Hypothalamus (tissue), 51 donors: ENCODE results near the gene NR4A1.

Source experiments
- DNase-seq, 51 donors: peaks; one replicate each; lab custom pipeline; 2025; lab: John Stamatoyannopoulos, UW

NR4A1 gene

DNA sequence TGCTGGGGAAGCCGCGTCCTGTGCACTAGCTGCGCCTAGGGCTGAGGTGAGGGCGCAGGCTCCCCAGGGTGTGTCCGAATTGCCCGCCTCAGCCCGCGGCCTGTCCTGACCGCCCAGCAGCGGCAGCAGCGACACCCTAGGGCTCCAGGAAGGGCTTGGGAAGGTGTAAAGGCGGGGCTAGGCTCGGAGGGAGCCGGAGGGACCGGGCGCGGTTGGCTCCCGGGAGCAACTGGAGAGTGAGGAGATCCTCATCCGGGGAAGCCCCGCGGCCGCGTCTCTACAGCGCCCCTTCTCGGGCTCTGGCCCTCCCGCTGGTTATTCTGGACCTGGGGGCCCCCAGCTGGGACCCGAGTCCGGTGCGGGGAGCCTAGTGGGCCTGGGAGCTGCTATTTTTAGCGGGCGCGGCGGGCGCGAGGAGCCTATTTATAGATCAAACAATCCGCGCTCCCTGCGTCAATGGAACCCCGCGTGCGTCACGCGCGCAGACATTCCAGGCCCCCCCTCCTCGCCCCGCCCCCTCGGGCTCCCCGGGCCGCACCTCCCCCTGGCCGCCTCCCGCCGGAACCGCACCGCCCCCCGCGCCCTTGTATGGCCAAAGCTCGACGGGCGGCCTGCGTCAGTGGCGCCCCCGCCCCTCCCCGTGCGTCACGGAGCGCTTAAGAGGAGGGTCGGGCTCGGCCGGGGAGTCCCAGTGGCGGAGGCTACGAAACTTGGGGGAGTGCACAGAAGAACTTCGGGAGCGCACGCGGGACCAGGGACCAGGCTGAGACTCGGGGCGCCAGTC lies at the start of gene NR4A1:
TSS of gene NR4A1 (plus strand) at position 685 of the 784 bp plus-strand sequence. CDS start 2,887 bp downstream, outside the sequence.
- DNase-seq, result peak in 49 of 51 donors; percentile 40 to 98 (median 85)

DNA sequence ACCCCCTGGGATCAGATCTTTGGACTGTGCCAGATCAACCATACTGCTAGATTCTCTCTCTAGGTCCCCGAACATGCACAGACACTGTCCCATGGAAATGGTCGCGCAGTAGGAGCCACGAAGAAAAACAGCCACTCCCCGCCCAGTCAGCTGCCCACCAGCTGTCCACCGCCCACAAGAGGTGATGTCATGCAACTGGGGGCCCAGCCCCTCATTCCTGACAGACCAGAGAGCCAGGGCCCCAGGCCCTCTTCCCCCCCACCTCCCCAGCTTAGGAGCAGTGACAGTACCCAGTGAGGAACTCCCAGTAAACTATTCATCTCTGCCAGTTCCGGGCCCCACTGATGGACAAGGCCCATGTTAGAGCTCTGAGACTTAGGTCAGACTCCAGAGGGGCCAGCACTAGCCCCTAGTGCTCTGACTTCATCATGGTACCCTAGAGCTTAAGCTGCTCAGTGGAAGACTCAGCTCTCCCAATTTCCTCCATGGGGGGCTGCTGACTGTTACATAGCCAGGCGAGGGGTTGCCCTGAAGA lies 48.2 kb upstream of the NR4A1 start:
- DNase-seq, result no peak

GRCh38 chr12:52003591-52003990 lies 47.7 kb upstream of the NR4A1 start:
- DNase-seq, result no peak

DNA sequence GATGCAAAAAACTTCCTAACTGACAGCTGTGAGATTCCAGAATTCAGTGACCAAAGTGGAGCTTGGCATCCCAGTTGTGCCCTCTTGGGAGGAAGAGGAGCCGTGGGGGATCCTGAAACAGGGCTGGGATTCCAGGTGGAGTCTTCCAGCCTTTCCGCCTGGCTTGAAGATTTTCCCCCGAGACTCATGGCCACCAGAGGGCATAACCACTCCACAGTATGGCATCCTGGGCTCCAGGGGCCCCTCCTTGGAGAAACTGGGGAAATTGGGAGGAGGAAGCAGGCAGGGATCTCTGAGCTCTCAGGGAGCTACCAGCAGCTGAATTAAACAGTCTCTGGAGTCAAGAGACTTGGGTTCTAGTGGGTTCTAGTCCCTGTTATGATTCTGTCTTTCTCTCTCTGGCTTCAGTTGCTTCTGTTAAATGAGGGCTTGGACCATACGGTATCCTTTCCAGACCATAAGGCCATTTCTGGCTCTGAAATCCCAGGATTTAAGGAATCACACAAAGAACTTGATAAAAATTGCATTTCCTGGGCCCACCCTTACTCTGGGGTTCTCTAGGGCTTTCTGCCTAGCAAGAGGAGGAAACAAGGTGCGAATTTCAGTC lies 47.1 kb upstream of the NR4A1 start:
- DNase-seq, result peak in 37 of 51 donors; percentile 9 to 79 (median 45)

DNA sequence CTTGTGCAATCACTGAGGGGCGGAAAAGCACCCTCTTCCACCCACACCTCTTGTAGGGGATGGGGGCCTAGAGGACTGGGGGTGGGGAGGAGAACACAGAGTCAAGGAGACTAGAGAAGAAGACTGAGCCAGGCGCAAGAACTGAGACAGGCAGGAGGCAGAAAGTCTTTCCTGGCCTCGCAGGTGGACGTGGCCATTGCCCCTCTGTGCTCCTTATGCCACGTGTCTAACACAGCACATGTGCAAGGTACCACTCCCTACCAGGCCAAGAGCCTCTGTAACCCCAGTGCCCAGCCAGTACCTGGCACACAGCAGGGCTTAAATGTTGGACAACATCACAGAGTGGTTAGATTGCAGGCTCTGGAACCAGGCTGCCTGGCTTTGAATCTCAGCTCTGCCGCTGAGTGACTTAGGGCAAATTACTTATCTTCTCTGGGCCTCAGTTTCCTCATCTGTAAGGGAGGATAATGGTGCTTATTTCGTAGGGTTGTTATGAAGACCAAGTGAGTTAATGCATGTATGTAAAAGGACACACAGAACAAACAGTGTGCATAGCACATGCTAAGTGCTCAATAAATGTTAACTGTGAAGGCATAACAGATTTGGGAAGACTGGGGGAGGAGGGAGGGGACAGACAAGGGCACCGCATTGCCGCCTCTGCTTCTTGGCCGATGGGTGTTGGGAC lies 45.9 kb upstream of the NR4A1 start:
- DNase-seq, result no peak

GRCh38 chr12:52005903-52006703 lies 45.1 kb upstream of the NR4A1 start:
- peak in 22 of 51 donors; percentile 9 to 76 (median 34) for DNase-seq

DNA sequence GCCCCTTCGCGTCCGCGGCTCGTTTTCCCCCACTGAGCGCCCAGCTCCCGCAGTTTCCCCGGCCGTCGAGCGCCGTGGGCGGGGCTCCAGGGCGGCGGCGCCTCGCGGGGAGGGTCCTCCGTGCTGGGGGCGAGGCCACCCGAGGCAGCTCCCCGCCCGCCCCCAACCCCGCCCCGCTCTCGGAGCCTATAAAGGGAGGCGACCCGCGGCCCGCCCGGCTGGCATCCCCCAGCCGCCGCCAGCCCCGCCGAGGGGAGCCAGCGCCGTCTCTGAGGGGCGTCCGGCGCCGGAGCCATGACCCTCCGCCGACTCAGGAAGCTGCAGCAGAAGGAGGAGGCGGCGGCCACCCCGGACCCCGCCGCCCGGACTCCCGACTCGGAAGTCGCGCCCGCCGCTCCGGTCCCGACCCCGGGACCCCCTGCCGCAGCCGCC lies 44.5 kb upstream of the NR4A1 start, which contains the start of gene TAMALIN:
TSS of gene TAMALIN (plus strand) at position 221 of the 432 bp plus-strand sequence. CDS start at position 295, 74 bp downstream.
- DNase-seq, result peak in 13 of 51 donors; percentile 16 to 63 (median 42)

DNA sequence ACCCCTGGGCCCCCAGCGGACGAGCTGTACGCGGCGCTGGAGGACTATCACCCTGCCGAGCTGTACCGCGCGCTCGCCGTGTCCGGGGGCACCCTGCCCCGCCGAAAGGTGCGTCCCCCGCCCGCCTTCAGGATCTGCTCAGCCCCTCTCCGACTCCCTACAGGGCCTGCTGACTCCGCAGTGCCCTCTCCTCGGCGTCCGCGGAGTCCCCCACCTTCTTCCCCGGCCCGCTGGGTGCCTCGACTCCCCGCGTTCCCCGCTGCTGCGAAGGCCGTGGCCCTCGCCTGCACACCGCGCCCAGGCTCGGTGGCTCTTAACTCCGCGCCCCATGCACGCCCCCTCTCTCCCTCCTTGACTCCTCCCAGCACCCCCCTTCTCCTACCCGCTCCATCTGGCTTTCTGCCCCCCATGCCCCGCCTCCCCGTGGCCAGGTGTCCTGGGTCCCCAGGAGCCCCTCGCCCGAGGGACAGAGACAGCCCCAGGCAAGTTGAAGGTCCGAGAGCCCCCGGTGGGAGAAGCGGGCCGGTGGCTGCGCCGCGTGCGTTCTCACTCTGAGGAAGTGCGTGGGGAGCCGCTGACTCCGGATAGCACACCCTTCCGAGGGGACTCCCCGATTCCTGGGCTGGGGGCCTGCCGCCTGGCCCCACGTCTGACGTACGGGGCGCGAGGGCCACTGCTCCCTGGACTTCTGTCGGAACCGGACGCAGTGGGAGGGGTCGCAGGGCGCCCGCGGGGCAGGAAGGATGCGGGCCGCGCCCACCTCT lies 43.9 kb upstream of the NR4A1 start:
- DNase-seq, result no peak

- no peak for DNase-seq
Measured at GRCh38 chr12:52007982-52008510, 43.2 kb upstream of the NR4A1 start.

- DNase-seq, result no peak
Measured at GRCh38 chr12:52009081-52009751, 42.0 kb upstream of the NR4A1 start.

GRCh38 chr12:52010152-52010622 lies 41.1 kb upstream of the NR4A1 start:
- peak in 41 of 51 donors; percentile 26 to 85 (median 60) for DNase-seq

- peak in 1 of 51 donors; percentile 21 for DNase-seq
Measured at GRCh38 chr12:52010692-52011601, 40.3 kb upstream of the NR4A1 start.

GRCh38 chr12:52011602-52012214 lies 39.5 kb upstream of the NR4A1 start:
- DNase-seq, result no peak

- DNase-seq, result no peak
Measured at GRCh38 chr12:52013626-52014310, 37.5 kb upstream of the NR4A1 start.

- DNase-seq, result peak in 1 of 51 donors; percentile 13
Measured at GRCh38 chr12:52014567-52015530, 36.4 kb upstream of the NR4A1 start.
